HEK293 (cell line): Measurements from ENCODE around the gene TMEM236.

ENCODE experiments used
- CTCF ChIA-PET: fragments of 350-600 bp; formaldehyde crosslinking; extraction: SDS; loops from one replicate; lab custom pipeline; 2021; ENCODE audit warnings: antibody characterized with exemption; lab: Yijun Ruan, JAX
- POLR2A ChIA-PET: fragments of 300-600 bp; formaldehyde crosslinking; extraction: SDS; loops from one replicate; lab custom pipeline; 2020; ENCODE audit warnings: antibody characterized with exemption, inconsistent platforms; lab: Yijun Ruan, JAX
- H3K27ac ChIP-seq: fragments of 200-500 bp; sonication (Bioruptor generic); 2 replicates; pipeline ENCODE4 v1.5.1; 2014; ENCODE audit warnings: low read depth, low read length, control low read depth, inconsistent platforms; ENCODE audit errors: extremely low read depth
- H3K36me3 ChIP-seq, 2 experiments: fragments of 200-500 bp in 1 of 2; sonication (Bioruptor generic) in 1 of 2; 1 replicate in 1 of 2; 2 replicates in 1 of 2; pipeline ENCODE4 v1.5.1; 2014 to 2017; ENCODE audit warnings: inconsistent platforms in 2 of 2, low read length in 2 of 2; ENCODE audit not compliant: control insufficient read depth in 2 of 2, insufficient read depth in 1 of 2
- H3K4me1 ChIP-seq: fragments of 200-500 bp; sonication (Bioruptor generic); 2 replicates; pipeline ENCODE4 v1.5.1; 2014; ENCODE audit warnings: mild to moderate bottlenecking, low read length, inconsistent platforms; ENCODE audit not compliant: control insufficient read depth, insufficient read depth
- H3K4me3 ChIP-seq: 2 replicates; pipeline ENCODE4 v1.5.1; 2011; ENCODE audit warnings: low read depth, mild to moderate bottlenecking, control low read depth, low read length, moderate library complexity
- H3K9me3 ChIP-seq: fragments of 200-500 bp; sonication (Bioruptor generic); 2 replicates; pipeline ENCODE4 v1.5.1; 2014; ENCODE audit warnings: low read depth, low read length, inconsistent platforms; ENCODE audit not compliant: control insufficient read depth, insufficient read depth
- EGR2 ChIP-seq: fragments of 450-650 bp; formaldehyde crosslinking; IDR thresholded peaks from 2 replicates; pipeline ENCODE4 v1.5.1; 2016; ENCODE audit warnings: low read depth, missing biosample characterization, missing genetic modification characterization
- INSM2 ChIP-seq: fragments of 450-650 bp; formaldehyde crosslinking; IDR thresholded peaks from 2 replicates; pipeline ENCODE4 v1.5.1; 2016; ENCODE audit warnings: missing biosample characterization, missing genetic modification characterization
- PBX3 ChIP-seq: sonication (generic); formaldehyde crosslinking; IDR thresholded peaks from 2 replicates; pipeline ENCODE4 v1.8.1; 2022; ENCODE audit warnings: mild to moderate bottlenecking, moderate library complexity, missing genetic modification reagents
- ZBTB10 ChIP-seq: fragments of 450-650 bp; formaldehyde crosslinking; IDR thresholded peaks from 2 replicates; pipeline ENCODE4 v1.5.1; 2016; ENCODE audit warnings: missing biosample characterization, missing genetic modification characterization
- ZBTB6 ChIP-seq: fragments of 450-650 bp; formaldehyde crosslinking; IDR thresholded peaks from 2 replicates; pipeline ENCODE4 v1.5.1; 2017; ENCODE audit warnings: missing biosample characterization, missing genetic modification characterization
- ZIC2 ChIP-seq: fragments of 450-650 bp; formaldehyde crosslinking; IDR thresholded peaks from 2 replicates; pipeline ENCODE4 v1.5.1; 2016; ENCODE audit warnings: missing biosample characterization, missing genetic modification characterization
- ZNF121 ChIP-seq: fragments of 450-650 bp; formaldehyde crosslinking; IDR thresholded peaks from 2 replicates; pipeline ENCODE4 v1.5.1; 2016; ENCODE audit warnings: missing biosample characterization, missing genetic modification characterization
- ZNF24 ChIP-seq: fragments of 450-650 bp; formaldehyde crosslinking; IDR thresholded peaks from 2 replicates; pipeline ENCODE4 v1.5.1; 2016; ENCODE audit warnings: missing biosample characterization, missing genetic modification characterization
- ZNF266 ChIP-seq: fragments of 450-650 bp; formaldehyde crosslinking; IDR thresholded peaks from 2 replicates; pipeline ENCODE4 v1.5.1; 2016; ENCODE audit warnings: missing biosample characterization, missing genetic modification characterization, low read depth
- ZNF335 ChIP-seq: fragments of 450-650 bp; formaldehyde crosslinking; conservative IDR thresholded peaks from 2 replicates; pipeline ENCODE4 v1.5.1; 2016; ENCODE audit warnings: missing biosample characterization, missing genetic modification characterization
- ZNF48 ChIP-seq: fragments of 450-650 bp; formaldehyde crosslinking; IDR thresholded peaks from 2 replicates; pipeline ENCODE4 v1.5.1; 2016; ENCODE audit warnings: missing biosample characterization, missing genetic modification characterization
- ZNF596 ChIP-seq: fragments of 450-650 bp; IDR thresholded peaks from 2 replicates; pipeline ENCODE4 v1.5.0; 2018; ENCODE audit warnings: missing biosample characterization, mild to moderate bottlenecking, missing genetic modification characterization, moderate library complexity
- ZNF600 ChIP-seq: fragments of 450-650 bp; formaldehyde crosslinking; IDR thresholded peaks from 2 replicates; pipeline ENCODE4 v1.5.1; 2016; ENCODE audit warnings: missing biosample characterization, missing genetic modification characterization
- ZNF621 ChIP-seq: fragments of 450-650 bp; formaldehyde crosslinking; IDR thresholded peaks from 2 replicates; pipeline ENCODE4 v1.5.1; 2017; ENCODE audit warnings: missing biosample characterization, missing genetic modification characterization
- ZSCAN4 ChIP-seq: fragments of 450-650 bp; formaldehyde crosslinking; IDR thresholded peaks from 2 replicates; pipeline ENCODE4 v1.5.1; 2017; ENCODE audit warnings: missing biosample characterization, missing genetic modification characterization
- ZXDB ChIP-seq: fragments of 450-650 bp; formaldehyde crosslinking; IDR thresholded peaks from 2 replicates; pipeline ENCODE4 v1.5.1; 2016; ENCODE audit warnings: missing biosample characterization, missing genetic modification characterization
- TF ChIP-seq, protein P1 (sequence below): fragments of 450-650 bp; formaldehyde crosslinking; IDR thresholded peaks from 2 replicates; pipeline ENCODE4 v1.5.1; 2016; ENCODE audit warnings: missing biosample characterization, missing genetic modification characterization, borderline replicate concordance

Gene TMEM236, protein sequence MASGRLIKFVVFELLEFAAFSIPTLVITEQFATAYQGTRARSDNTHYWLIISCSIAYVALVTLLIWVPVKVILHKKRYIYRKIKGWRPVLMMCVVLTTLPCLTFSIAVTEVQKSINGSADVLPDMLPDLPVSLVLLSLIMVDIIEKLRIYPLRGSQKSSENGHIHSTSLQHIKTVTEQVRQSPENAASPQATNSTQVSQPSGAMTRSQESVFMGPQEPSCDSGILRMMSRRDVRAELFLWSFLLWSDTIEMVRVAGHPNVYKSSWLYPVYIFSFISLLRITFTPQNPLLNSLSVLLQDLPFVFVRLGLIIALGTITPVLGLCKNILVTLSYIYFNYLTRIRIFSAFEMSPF

DNA sequence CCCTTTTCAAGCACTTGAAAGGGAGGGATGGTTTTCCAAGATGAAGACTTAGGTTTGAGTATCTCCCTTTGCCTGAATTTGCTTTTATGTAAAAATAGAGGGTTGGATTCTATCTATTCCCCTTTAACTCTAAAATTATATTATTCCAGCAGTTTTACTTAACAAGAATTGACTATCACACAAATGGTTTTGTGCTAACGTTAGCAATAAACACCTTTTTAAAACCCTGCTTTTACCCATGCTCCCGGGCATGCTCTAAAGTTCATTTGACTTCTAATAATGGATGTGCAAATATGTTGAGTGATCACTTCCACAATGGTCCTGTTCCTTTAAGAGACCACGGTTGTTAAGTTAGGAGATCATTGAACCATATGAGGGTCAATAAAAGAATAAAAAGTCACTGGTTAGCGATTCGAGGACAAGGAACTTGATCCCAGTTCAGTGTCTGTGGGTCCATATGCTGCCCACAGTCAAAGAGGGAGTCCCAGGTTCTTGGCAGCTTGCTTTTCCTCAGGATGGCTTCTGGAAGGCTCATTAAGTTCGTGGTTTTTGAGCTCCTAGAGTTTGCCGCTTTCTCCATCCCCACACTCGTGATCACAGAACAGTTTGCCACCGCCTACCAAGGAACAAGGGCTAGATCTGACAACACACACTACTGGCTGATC is at the start of gene TMEM236:
Gene TMEM236, plus strand, starts transcription at position 421 of the 665 bp plus-strand sequence. Its CDS starts 95 bp downstream, at position 516.
- TF ChIP-seq ZNF600 (tag by site-specific recombination) = no peak
- TF ChIP-seq, protein P1, sequence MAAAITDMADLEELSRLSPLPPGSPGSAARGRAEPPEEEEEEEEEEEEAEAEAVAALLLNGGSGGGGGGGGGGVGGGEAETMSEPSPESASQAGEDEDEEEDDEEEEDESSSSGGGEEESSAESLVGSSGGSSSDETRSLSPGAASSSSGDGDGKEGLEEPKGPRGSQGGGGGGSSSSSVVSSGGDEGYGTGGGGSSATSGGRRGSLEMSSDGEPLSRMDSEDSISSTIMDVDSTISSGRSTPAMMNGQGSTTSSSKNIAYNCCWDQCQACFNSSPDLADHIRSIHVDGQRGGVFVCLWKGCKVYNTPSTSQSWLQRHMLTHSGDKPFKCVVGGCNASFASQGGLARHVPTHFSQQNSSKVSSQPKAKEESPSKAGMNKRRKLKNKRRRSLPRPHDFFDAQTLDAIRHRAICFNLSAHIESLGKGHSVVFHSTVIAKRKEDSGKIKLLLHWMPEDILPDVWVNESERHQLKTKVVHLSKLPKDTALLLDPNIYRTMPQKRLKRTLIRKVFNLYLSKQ (tag by site-specific recombination) = no peak
- TF ChIP-seq ZNF335 (tag by site-specific recombination) = no peak
- no peak for TF ChIP-seq INSM2 (tag by site-specific recombination)
- POLR2A ChIA-PET = no interaction called here
- Histone ChIP-seq H3K36me3 (no peaks in the 10 kb centered on the region), H3K9me3 (no peaks in the 10 kb centered on the region), H3K4me1 (no peaks in the 10 kb centered on the region), H3K27ac (no peak within 1 kb of the TSS), H3K4me3 (no peak within 1 kb of the TSS)
- CTCF ChIA-PET = interaction anchor here (0.5 to 1.6 kb wide), 3 partner anchors 15 to 786 kb away, joined by 3 to 4 read pairs (median 4); no protein-coding TSS in a partner anchor

DNA sequence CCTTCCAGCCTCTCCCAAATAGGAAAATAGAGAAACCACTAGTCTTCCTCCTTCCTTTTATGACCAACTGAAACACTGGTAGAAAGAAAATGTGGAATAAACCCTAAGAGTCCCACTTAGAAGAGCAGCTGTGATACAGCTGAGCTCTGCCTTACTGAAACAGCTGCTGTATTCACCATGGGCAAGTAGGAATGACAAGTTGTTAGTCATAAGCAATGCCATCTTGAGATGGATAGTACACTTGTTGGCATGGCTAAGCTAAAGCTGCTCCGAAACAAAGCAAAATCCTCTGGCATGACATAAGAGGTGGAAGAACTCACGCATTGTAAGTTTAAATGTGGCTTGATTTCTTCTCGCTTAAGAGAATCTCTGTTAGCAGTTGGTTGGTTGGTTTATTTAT is 48.3 kb upstream of the TMEM236 start:
- ChIA-PET CTCF (interaction anchor here (0.6 kb wide), 1 partner anchor 34 kb away, joined by 4 read pairs; no protein-coding TSS in a partner anchor), POLR2A (no interaction called here)
- no peak overlapping the region for H3K27ac ChIP-seq
- peaks cover 12 to 25% of the 10 kb centered on the region in 2 experiments for H3K36me3 ChIP-seq
- TF ChIP-seq EGR2 (tag by site-specific recombination) (no peak), ZXDB (tag by site-specific recombination) (no peak), ZNF24 (tag by site-specific recombination) (no peak), ZBTB10 (tag by site-specific recombination) (no peak), ZNF596 (tag by site-specific recombination) (no peak), ZNF121 (tag by site-specific recombination) (no peak), ZNF621 (tag by site-specific recombination) (no peak)
- H3K4me1 ChIP-seq = no peaks in the 10 kb centered on the region
- no peak overlapping the region for H3K4me3 ChIP-seq
- no peaks in the 10 kb centered on the region for H3K9me3 ChIP-seq

DNA sequence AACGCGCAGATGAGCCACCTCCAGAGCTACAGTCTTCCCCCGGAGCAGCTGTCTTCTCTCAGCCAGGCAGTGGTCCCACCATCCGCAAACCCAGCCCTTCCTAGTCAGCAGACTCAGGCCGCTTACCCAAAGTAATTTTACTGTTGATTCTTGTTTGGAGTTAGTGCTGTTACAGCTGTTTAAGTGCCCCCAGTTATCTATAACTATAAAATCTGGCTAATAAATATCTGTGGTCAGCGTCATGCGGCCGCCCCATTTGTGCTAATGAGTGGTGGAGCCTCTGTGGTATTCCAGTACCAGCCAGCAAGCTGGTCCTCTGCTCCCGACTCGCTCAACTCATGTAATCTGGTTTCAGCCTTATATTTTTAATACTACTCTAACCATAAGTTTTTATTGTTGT is 43.2 kb upstream of the TMEM236 start:
- Histone ChIP-seq H3K36me3 (peaks cover 16 to 63% of the 10 kb centered on the region in 2 experiments), H3K9me3 (no peaks in the 10 kb centered on the region), H3K4me1 (no peaks in the 10 kb centered on the region), H3K4me3 (no peak overlapping the region), H3K27ac (no peak overlapping the region)
- CTCF ChIA-PET = interaction anchor here (0.7 to 0.9 kb wide), 2 partner anchors 33 to 117 kb away, joined by 3 to 4 read pairs; no protein-coding TSS in a partner anchor
- POLR2A ChIA-PET = no interaction called here
- TF ChIP-seq ZNF266 (tag by site-specific recombination) (no peak), ZBTB6 (tag by site-specific recombination) (no peak), INSM2 (tag by site-specific recombination) (no peak), ZIC2 (tag by site-specific recombination) (no peak), ZSCAN4 (tag by site-specific recombination) (no peak), PBX3 (CRISPR knock-in tag) (no peak), ZNF48 (no peak)
